Chondrocyte (in vitro differentiated cells): ENCODE data around the gene ZFPM1. TPM values are rescaled to one million over a fixed set of nuclear protein-coding genes. Genes with fewer than 3 reads are reported as not detected.
"Not testable (repeated sequence)": the region's sequence is repeated elsewhere in the genome, so short reads cannot be mapped to it uniquely, and the experiment has no call there.

Experiments used
- DNase-seq: peaks from one replicate; pipeline ENCODE4 v3.0.0; 2021; ENCODE audit warnings: mixed read lengths, low spot score
- H3K27ac Mint-ChIP-seq: one replicate; pipeline ENCODE4 v1.8.0; 2021; ENCODE audit warnings: mild to moderate bottlenecking, moderate library complexity, mixed read lengths; ENCODE audit not compliant: unreplicated experiment
- H3K27me3 Mint-ChIP-seq: 2 replicates; pipeline ENCODE4 v1.8.0; 2021; ENCODE audit warnings: low read depth, mixed read lengths
- H3K36me3 Mint-ChIP-seq: 2 replicates; pipeline ENCODE4 v1.8.0; 2021; ENCODE audit warnings: low read depth, mixed read lengths
- H3K4me1 Mint-ChIP-seq: 2 replicates; pipeline ENCODE4 v1.8.0; 2021; ENCODE audit warnings: low read depth, mild to moderate bottlenecking, mixed read lengths
- H3K4me3 Mint-ChIP-seq: one replicate; pipeline ENCODE4 v1.8.0; 2021; ENCODE audit warnings: mild to moderate bottlenecking, moderate library complexity, mixed read lengths; ENCODE audit not compliant: unreplicated experiment
- H3K9me3 Mint-ChIP-seq: 2 replicates; pipeline ENCODE4 v1.8.0; 2021; ENCODE audit warnings: low read depth, mixed read lengths
- total RNA-seq: library from RNA; stranded (reverse); gene quantifications from 3 replicates; pipeline ENCODE4 v1.2.1, GENCODE V29; 2021
- TF ChIP-seq, protein P1 (sequence below): fragments of 200-600 bp; sonication (generic); IDR thresholded peaks from 2 replicates; pipeline ENCODE4 v1.5.0; 2021; ENCODE audit warnings: antibody characterized with exemption, mild to moderate bottlenecking, moderate library complexity

Gene ZFPM1
- total RNA-seq, 1 donor from 2014 or later: 7.6 TPM

DNA sequence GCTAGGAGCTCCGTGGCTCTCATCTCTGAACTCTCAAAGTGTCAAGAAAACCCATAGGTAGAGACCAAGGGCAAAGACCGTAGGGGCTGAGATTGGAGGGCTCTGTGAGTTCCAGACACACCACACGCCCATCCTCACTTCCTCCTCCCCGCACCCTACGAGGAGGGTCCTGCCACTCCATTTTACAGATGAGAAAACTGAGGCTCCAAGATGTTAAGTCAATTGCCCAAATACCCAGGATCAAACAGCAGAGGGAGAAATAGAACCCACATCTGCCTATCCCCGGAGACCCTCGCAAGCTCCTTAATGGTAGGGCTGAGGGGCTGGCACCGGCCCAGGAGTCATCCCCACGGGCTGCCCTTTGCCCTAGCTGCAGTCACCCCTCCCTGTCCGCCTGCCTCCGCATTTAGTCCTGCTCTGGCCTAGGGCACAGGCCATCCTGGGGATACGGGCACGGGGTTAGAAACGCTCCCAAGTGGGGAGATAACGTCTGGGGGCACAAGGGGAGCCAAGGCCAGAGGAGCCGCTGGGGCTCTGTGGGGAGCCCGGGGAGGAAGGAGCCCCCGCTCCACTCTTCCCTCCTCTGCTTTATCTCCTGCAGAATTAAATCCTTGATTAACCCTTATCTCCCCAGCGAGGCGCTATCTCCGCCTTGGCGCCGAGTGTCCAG, 63.0 kb downstream of the ZFPM1 start:
- TF ChIP-seq, protein P1, sequence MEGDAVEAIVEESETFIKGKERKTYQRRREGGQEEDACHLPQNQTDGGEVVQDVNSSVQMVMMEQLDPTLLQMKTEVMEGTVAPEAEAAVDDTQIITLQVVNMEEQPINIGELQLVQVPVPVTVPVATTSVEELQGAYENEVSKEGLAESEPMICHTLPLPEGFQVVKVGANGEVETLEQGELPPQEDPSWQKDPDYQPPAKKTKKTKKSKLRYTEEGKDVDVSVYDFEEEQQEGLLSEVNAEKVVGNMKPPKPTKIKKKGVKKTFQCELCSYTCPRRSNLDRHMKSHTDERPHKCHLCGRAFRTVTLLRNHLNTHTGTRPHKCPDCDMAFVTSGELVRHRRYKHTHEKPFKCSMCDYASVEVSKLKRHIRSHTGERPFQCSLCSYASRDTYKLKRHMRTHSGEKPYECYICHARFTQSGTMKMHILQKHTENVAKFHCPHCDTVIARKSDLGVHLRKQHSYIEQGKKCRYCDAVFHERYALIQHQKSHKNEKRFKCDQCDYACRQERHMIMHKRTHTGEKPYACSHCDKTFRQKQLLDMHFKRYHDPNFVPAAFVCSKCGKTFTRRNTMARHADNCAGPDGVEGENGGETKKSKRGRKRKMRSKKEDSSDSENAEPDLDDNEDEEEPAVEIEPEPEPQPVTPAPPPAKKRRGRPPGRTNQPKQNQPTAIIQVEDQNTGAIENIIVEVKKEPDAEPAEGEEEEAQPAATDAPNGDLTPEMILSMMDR: no peak
- H3K27me3 Mint-ChIP-seq: no peaks in the 10 kb centered on the region
- no peak overlapping the region for H3K4me3 Mint-ChIP-seq
- H3K4me1 Mint-ChIP-seq: no peaks in the 10 kb centered on the region
- DNase-seq: no peak
- no peaks in the 10 kb centered on the region for H3K9me3 Mint-ChIP-seq
- H3K27ac Mint-ChIP-seq: no peak overlapping the region
- H3K36me3 Mint-ChIP-seq: no peaks in the 10 kb centered on the region

DNA sequence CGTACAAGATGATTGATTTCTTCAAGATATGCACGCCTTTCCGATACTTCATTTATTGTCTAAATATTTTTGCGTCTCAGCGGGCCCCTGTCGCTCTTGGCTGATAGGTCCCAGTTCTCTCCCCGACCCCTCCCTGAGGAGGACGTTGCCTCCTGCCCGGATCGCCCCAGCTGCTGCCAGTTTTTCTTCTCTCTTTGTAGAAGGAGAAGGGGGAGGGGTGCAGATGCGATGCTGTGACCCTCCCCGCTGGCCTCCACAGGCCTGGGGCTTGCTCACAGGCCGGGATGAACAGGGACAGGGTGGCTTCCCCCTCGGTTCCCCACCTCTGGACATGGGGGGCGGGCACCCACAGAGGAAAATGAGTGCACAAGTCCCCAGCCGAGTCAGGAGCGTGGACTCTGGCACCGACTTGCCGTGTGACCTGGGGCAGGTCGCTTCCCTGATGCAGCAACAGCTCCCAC, 63.6 kb downstream of the ZFPM1 start:
- Mint-ChIP-seq H3K9me3 (no peaks in the 10 kb centered on the region), H3K27me3 (no peaks in the 10 kb centered on the region), H3K36me3 (no peaks in the 10 kb centered on the region), H3K4me1 (no peaks in the 10 kb centered on the region), H3K4me3 (no peak overlapping the region), H3K27ac (no peak overlapping the region)
- no peak for DNase-seq
- TF ChIP-seq, protein P1: no peak

DNA sequence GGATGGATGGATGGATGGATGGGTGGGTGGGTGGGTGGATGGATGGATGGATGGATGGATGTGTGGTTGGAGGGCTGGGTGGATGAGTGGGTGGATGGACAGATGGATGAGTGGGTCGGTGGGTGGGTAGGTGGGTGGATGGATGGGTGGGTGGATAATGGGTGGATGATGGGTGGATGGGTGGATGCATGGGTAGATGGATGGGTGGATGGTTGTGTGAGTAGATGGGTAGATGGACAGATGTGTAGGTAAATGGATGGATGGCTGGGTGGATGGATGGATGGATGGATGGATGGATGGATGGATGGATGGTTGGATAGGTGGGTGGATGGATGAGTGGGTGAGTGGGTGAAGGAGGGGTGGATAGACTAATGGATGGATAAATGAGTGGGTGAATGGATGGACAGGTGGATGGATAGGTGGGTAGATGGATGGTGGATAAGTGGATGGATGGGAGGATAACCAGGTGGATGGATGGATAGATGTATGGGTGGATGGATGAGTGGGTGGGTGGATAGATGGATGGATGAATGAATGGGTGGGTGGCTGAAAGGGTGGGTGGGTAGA, 64.2 kb downstream of the ZFPM1 start:
- H3K9me3 Mint-ChIP-seq, H3K4me3 Mint-ChIP-seq, H3K27me3 Mint-ChIP-seq, H3K4me1 Mint-ChIP-seq, H3K36me3 Mint-ChIP-seq, DNase-seq, H3K27ac Mint-ChIP-seq: not testable (repeated sequence)

DNA sequence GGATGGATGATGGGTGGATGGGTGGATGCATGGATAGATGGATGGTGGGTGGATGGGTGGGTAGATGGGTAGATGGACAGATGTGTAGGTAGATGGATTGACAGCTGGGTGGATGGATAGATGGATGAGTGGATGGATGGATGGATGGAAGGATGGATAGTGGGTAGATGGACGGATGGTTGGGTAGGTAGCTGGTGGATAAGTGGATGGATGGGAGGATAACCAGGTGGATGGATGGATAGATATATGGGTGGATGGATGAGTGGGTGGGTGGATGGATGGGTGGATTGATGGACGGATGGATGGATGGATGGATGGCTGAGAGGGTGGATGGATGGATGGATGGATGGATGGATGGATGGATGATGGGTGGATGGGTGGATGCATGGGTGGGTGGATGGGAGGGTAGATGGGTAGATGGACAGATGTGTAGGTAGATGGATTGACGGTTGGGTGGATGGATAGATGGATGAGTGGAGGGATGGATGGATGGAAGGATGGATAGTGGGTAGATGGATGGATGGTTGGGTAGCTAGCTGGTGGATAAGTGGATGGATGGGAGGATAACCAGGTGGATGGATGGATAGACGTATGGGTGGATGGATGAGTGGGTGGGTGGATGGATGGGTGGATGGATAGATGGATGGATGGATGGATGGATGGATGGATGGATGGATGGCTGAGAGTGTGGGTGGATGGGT, 65.5 kb downstream of the ZFPM1 start:
- H3K36me3 Mint-ChIP-seq, H3K4me1 Mint-ChIP-seq: not testable (repeated sequence)

DNA sequence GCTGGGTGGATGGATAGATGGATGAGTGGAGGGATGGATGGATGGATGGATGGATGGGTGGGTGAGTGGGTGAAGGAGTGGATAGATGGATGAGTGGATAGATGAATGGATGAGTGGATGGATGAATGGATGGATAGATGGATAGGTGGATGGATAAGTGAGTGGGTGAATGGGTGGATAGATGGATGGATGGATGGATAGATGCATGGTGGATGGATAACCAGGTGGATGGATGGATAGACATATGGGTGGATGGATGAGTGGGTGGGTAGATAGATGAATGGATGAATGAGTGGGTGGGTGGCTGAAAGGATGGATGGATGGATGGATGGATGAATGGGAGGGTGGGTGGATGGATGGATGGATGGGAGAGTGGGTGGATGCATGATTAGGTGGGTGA, 66.2 kb downstream of the ZFPM1 start:
- TF ChIP-seq, protein P1: no peak
- no peaks in the 10 kb centered on the region for H3K9me3 Mint-ChIP-seq
- H3K4me3 Mint-ChIP-seq: no peak overlapping the region
- no peaks in the 10 kb centered on the region for H3K4me1 Mint-ChIP-seq
- no peak for DNase-seq
- no peaks in the 10 kb centered on the region for H3K27me3 Mint-ChIP-seq
- H3K36me3 Mint-ChIP-seq: no peaks in the 10 kb centered on the region
- no peak overlapping the region for H3K27ac Mint-ChIP-seq

More for the DNA sequence above, 65.5 kb downstream of the ZFPM1 start:
- H3K9me3 Mint-ChIP-seq, H3K27me3 Mint-ChIP-seq, H3K27ac Mint-ChIP-seq, DNase-seq, H3K4me3 Mint-ChIP-seq: not testable (repeated sequence)

DNA sequence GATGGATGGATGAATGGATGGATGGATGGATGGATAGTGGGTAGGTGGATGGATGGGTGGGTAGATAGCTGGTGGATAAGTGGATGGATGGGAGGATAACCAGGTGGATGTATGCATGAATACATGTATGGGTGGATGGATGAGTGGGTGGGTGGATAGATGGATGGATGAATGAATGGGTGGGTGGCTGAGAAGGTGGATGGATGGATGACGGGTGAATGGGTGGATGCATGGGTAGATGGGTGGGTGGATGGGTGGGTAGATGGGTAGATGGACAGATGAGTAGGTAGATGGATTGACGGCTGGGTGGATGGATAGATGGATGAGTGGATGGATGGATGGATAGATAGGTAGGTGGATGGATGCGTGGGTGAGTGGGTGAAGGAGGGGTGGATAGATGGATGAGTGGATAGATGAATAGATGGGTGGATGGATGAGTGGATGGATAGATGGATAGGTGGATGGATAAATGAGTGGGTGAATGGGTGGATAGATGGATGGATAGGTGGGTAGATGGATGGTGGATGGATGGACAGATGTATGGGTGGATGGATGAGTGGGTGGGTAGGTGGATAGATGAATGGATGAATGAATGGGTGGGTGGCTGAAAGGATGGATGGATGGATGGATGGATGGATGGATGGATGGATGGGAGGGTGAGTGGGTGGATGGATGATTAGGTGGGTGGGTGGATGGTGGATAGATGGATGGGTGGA, 67.0 kb downstream of the ZFPM1 start:
- Mint-ChIP-seq H3K27me3 (no peaks in the 10 kb centered on the region), H3K4me3 (no peak overlapping the region), H3K36me3 (no peaks in the 10 kb centered on the region), H3K27ac (no peak overlapping the region), H3K4me1 (no peaks in the 10 kb centered on the region), H3K9me3 (no peaks in the 10 kb centered on the region)
- TF ChIP-seq, protein P1: no peak
- DNase-seq: no peak
